Measurements from ENCODE around the gene MORN1.

MORN1 gene

GRCh38 chr1:2275796-2276536 is 115.4 kb downstream of the MORN1 start:
- Histone ChIP-seq H3K4me3 (no peak overlapping the region), H3K36me3 (peaks cover 0 to 4% (median 4%) of the 10 kb centered on the region in 3 donors), H3K9me3 (no peaks in the 10 kb centered on the region), H3K27ac (peak overlapping the region; percentile 72 to 75), H3K27me3 (no peaks in the 10 kb centered on the region), H3K4me1 (peaks cover 9 to 94% (median 92%) of the 10 kb centered on the region in 4 donors)
- no peak for DNase-seq
- intact Hi-C loops (cut with DNase I; ENCODE audit: low total_unique reads): loop anchor here (5.0 kb wide), 1 partner anchor 34 kb away; no protein-coding TSS in a partner anchor
- no peak for TF ChIP-seq CTCF (IDR thresholded peaks at IDR 0.05)

- Histone ChIP-seq H3K36me3 (peaks cover 0 to 4% (median 4%) of the 10 kb centered on the region in 3 donors), H3K4me1 (peaks cover 9 to 100% (median 100%) of the 10 kb centered on the region in 4 donors), H3K9me3 (no peaks in the 10 kb centered on the region), H3K4me3 (no peak overlapping the region), H3K27ac (peak overlapping the region; percentile 72 to 75), H3K27me3 (no peaks in the 10 kb centered on the region)
- no peak for TF ChIP-seq CTCF (IDR thresholded peaks at IDR 0.05)
- intact Hi-C loops (cut with DNase I; ENCODE audit: low total_unique reads): loop anchor here (5.0 kb wide), 1 partner anchor 33 kb away; no protein-coding TSS in a partner anchor
- DNase-seq: no peak
Observed at GRCh38 chr1:2274929-2275475, 116.4 kb downstream of the MORN1 start.

GRCh38 chr1:2274231-2274928 is 117.0 kb downstream of the MORN1 start:
- no peak for DNase-seq
- TF ChIP-seq CTCF (IDR thresholded peaks at IDR 0.05): no peak
- peaks cover 9 to 100% (median 99%) of the 10 kb centered on the region in 4 donors for H3K4me1 ChIP-seq
- H3K36me3 ChIP-seq: peaks cover 0 to 4% (median 4%) of the 10 kb centered on the region in 3 donors
- H3K27me3 ChIP-seq: no peaks in the 10 kb centered on the region
- intact Hi-C loops (cut with DNase I; ENCODE audit: low total_unique reads): no loop called here
- H3K4me3 ChIP-seq: peak overlapping the region; percentile 8 to 20
- H3K9me3 ChIP-seq: no peaks in the 10 kb centered on the region
- H3K27ac ChIP-seq: peak overlapping the region; percentile 72 to 75

- H3K36me3 ChIP-seq: peaks cover 0 to 4% (median 4%) of the 10 kb centered on the region in 3 donors
- peak overlapping the region; percentile 5 to 20 for H3K4me3 ChIP-seq
- peak; percentile 61 to 85 for DNase-seq
- H3K4me1 ChIP-seq: peaks cover 9 to 100% (median 99%) of the 10 kb centered on the region in 4 donors
- intact Hi-C loops (cut with DNase I; ENCODE audit: low total_unique reads): no loop called here
- no peaks in the 10 kb centered on the region for H3K9me3 ChIP-seq
- H3K27me3 ChIP-seq: no peaks in the 10 kb centered on the region
- H3K27ac ChIP-seq: peak overlapping the region; percentile 72 to 75
- no peak for TF ChIP-seq CTCF (IDR thresholded peaks at IDR 0.05)
Observed at GRCh38 chr1:2273401-2274090, 117.8 kb downstream of the MORN1 start.

- peak overlapping the region; percentile 72 to 75 for H3K27ac ChIP-seq
- H3K4me3 ChIP-seq: peak overlapping the region in 1 of 2 donors; percentile 20
- no peak for TF ChIP-seq CTCF (IDR thresholded peaks at IDR 0.05)
- intact Hi-C loops (cut with DNase I; ENCODE audit: low total_unique reads): no loop called here
- H3K9me3 ChIP-seq: no peaks in the 10 kb centered on the region
- H3K27me3 ChIP-seq: no peaks in the 10 kb centered on the region
- H3K4me1 ChIP-seq: peaks cover 9 to 100% (median 99%) of the 10 kb centered on the region in 4 donors
- no peak for DNase-seq
- H3K36me3 ChIP-seq: peaks cover 0 to 4% (median 2%) of the 10 kb centered on the region in 3 donors
Observed at GRCh38 chr1:2272686-2273400, 118.5 kb downstream of the MORN1 start.
